Measurements from ENCODE around the gene CIART. TPM values are rescaled to one million over a fixed set of nuclear protein-coding genes. Genes with fewer than 3 reads are reported as not detected.

The CIART gene
- total and polyA plus RNA-seq, 2 donors (not counting 3 experiments of a cell fraction or from before 2014, with no cell fraction given): 2.4 to 4.3 TPM

DNA sequence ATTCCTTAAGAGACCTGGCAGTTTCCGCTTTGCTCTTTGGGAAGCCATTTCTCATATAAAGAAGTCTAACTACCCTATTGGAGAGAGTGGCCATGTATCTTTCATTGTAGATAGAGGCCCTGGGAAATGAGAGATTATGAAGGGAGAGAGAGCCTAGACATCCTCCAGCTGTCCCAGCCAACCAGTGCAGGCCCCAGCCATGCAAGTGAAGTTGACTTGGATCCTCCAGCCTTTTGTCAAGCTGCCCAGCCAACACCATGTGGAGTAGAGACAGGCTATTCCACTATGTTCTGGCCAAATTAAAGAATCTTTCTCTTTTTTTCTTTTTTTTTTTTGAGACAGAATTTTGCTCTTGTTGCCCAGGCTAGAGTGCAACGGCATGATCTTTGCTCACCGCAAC is 39.4 kb upstream of the CIART start:
- CTCF ChIA-PET: no interaction called here

More for the DNA sequence above, 39.4 kb upstream of the CIART start:
- intact Hi-C loops (cut with micrococcal nuclease) (no loop called here), dilution Hi-C loops (cut with MboI; ENCODE audit: extremely low pct_ligation_motif_present, low sequenced_read_pairs) (no loop called here)
- Histone ChIP-seq H3K27ac (ENCODE audit: insufficient read depth, low read depth, low read length) (no peak overlapping the region), H3K27me3 (ENCODE audit: control insufficient read depth in 2 of 2, insufficient read depth in 2 of 2, low read length in 2 of 2) (peaks cover 0 to 2% of the 10 kb centered on the region in 2 experiments), H3K9me1 (replicated peaks; ENCODE audit: control insufficient read depth, extremely low read depth, insufficient read depth, low read length) (no peaks in the 10 kb centered on the region), H3K9ac (replicated peaks; ENCODE audit: extremely low read depth, insufficient read depth, low read length) (no peak overlapping the region), H4K20me1 (replicated peaks; ENCODE audit: control insufficient read depth, extremely low read depth, insufficient read depth, low read length) (no peaks in the 10 kb centered on the region), H3K4me3 (replicated peaks in 1 of 3; ENCODE audit: insufficient read depth in 1 of 3, low read depth in 1 of 3, low read length in 3 of 3) (no peak overlapping the region), H3K36me3 (ENCODE audit: control insufficient read depth in 2 of 2, extremely low read depth in 1 of 2, insufficient read depth in 2 of 2, low read length in 2 of 2) (no peaks in the 10 kb centered on the region), H3K9me3 (replicated peaks; ENCODE audit: control insufficient read depth, insufficient read depth, low read length) (no peaks in the 10 kb centered on the region), H3K4me2 (ENCODE audit: insufficient read depth, low read length) (no peak overlapping the region), H3K79me2 (ENCODE audit: control insufficient read depth, insufficient read depth, low read length) (no peaks in the 10 kb centered on the region), H2AFZ (ENCODE audit: low read depth, low read length) (no peak overlapping the region), H3K4me1 (ENCODE audit: control insufficient read depth, extremely low read depth, insufficient read depth, low read length) (no peaks in the 10 kb centered on the region)
- FAIRE-seq: no peak
- POLR2A ChIA-PET: no interaction called here
- TF ChIP-seq, protein P1, sequence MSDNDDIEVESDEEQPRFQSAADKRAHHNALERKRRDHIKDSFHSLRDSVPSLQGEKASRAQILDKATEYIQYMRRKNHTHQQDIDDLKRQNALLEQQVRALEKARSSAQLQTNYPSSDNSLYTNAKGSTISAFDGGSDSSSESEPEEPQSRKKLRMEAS (IDR thresholded peaks at IDR 0.05; ENCODE audit: insufficient read depth, insufficient read length): no peak
- no peak for TF ChIP-seq CTCF (IDR thresholded peaks at IDR 0.05; ENCODE audit: extremely low read depth in 1 of 2, insufficient read depth in 1 of 2, low read depth in 1 of 2, low read length in 2 of 2)
- no peak for TF ChIP-seq JUN (IDR thresholded peaks at IDR 0.05; ENCODE audit: borderline replicate concordance, insufficient read depth, insufficient read length, low read depth)
- no peak for TF ChIP-seq POLR2A (IDR thresholded peaks at IDR 0.05; ENCODE audit: low read depth, low read length)
- no peak for TF ChIP-seq MYC (IDR thresholded peaks at IDR 0.05; ENCODE audit: low read depth, low read length)
- no peak for TF ChIP-seq GATA2 (IDR thresholded peaks at IDR 0.05; ENCODE audit: insufficient read depth, insufficient read length, low read depth, low read length)
- TF ChIP-seq EZH2 (IDR thresholded peaks at IDR 0.05; ENCODE audit: borderline replicate concordance, low read depth, low read length, severe bottlenecking): no peak
- no peak for TF ChIP-seq POLR2AphosphoS5 (IDR thresholded peaks at IDR 0.05; ENCODE audit: insufficient read depth, low read depth, low read length)
- no peak for TF ChIP-seq FOS (IDR thresholded peaks at IDR 0.05; ENCODE audit: borderline replicate concordance, insufficient read depth, low read length)
- DNase-seq (ENCODE audit: low read depth, low spot score): no peak
- no TSS peak for BruUV-seq (replicated peaks)
